CD4-positive, alpha-beta T cell treated with Interleukin-15 for 4 hours (primary cell): ENCODE measurements around the gene GRIK4.
"Not testable (repeated sequence)": the region's sequence is repeated elsewhere in the genome, so short reads cannot be mapped to it uniquely, and the experiment has no call there.

Experiments
- DNase-seq: peaks from one replicate; pipeline ENCODE4 v3.0.0-alpha.2; 2020; ENCODE audit warnings: low spot score

GRIK4 gene

GRCh38 chr11:121004206-121004840 is 492.8 kb downstream of the GRIK4 start:
- no peak for DNase-seq

GRCh38 chr11:121006922-121007321 is 495.4 kb downstream of the GRIK4 start:
- no peak for DNase-seq

- no peak for DNase-seq
Measured at GRCh38 chr11:121008551-121008950, 497.0 kb downstream of the GRIK4 start.

- DNase-seq, result no peak
Measured at GRCh38 chr11:121012091-121012490, 500.5 kb downstream of the GRIK4 start.

- no peak for DNase-seq
Measured at GRCh38 chr11:121018746-121019145, 507.2 kb downstream of the GRIK4 start.

GRCh38 chr11:121021718-121022117 is 510.2 kb downstream of the GRIK4 start:
- not testable (repeated sequence) for DNase-seq

- peak; percentile 76 for DNase-seq
Measured at GRCh38 chr11:121023848-121024751, 512.6 kb downstream of the GRIK4 start, which contains the start of gene TBCEL. TBCEL (plus strand) TSS chr11:121024102; CDS start chr11:121045691, 21,589 bp downstream.

- no peak for DNase-seq
Measured at GRCh38 chr11:121024989-121025388, 513.4 kb downstream of the GRIK4 start.

- DNase-seq, result no peak
Measured at GRCh38 chr11:121029153-121029552, 517.6 kb downstream of the GRIK4 start.

- no peak for DNase-seq
Measured at GRCh38 chr11:121029813-121030445, 518.4 kb downstream of the GRIK4 start.

- DNase-seq, result no peak
Measured at GRCh38 chr11:121031167-121031566, 519.6 kb downstream of the GRIK4 start.

GRCh38 chr11:121031648-121032047 is 520.1 kb downstream of the GRIK4 start:
- not testable (repeated sequence) for DNase-seq

GRCh38 chr11:121032546-121032945 is 521.0 kb downstream of the GRIK4 start:
- no peak for DNase-seq

GRCh38 chr11:121033635-121034034 is 522.1 kb downstream of the GRIK4 start:
- no peak for DNase-seq

- DNase-seq, result no peak
Measured at GRCh38 chr11:121035169-121035755, 523.7 kb downstream of the GRIK4 start.

- no peak for DNase-seq
Measured at GRCh38 chr11:121035780-121036179, 524.2 kb downstream of the GRIK4 start.

GRCh38 chr11:121037016-121037415 is 525.5 kb downstream of the GRIK4 start:
- no peak for DNase-seq
